Liver (tissue), 3 donors: Measurements from ENCODE around the gene SIL1.
"Not testable (repeated sequence)": the region's sequence is repeated elsewhere in the genome, so short reads cannot be mapped to it uniquely, and the experiment has no call there.

Source experiments
- CTCF ChIP-seq: fragments of 150-350 bp; IDR thresholded peaks from 2 replicates; pipeline ENCODE4 v1.5.1; 2017; ENCODE audit warnings: improper control_type of control experiment, low read depth, low read length; ENCODE audit not compliant: missing input control
- EGR1 ChIP-seq, 2 donors: IDR thresholded peaks; 2 replicates each; pipeline ENCODE4 v1.6.1; 2016 to 2018; ENCODE audit warnings: antibody characterized with exemption in 2 of 2, low read depth in 2 of 2
- HNF4G ChIP-seq: IDR thresholded peaks from 2 replicates; pipeline ENCODE4 v1.6.1; 2016; ENCODE audit warnings: antibody characterized with exemption
- JUND ChIP-seq, 2 donors: IDR thresholded peaks; 2 replicates each; pipeline ENCODE4 v1.6.1; 2016; ENCODE audit warnings: antibody characterized with exemption in 2 of 2
- MAX ChIP-seq: IDR thresholded peaks from 2 replicates; pipeline ENCODE4 v1.6.1; 2016; ENCODE audit warnings: antibody characterized with exemption
- RAD21 ChIP-seq, 2 donors: IDR thresholded peaks; 2 replicates each; pipeline ENCODE4 v1.6.1; 2016; ENCODE audit warnings: antibody characterized with exemption in 2 of 2, mild to moderate bottlenecking in 2 of 2
- REST ChIP-seq: IDR thresholded peaks from 2 replicates; pipeline ENCODE4 v1.6.1; 2016; ENCODE audit warnings: antibody characterized with exemption, mild to moderate bottlenecking
- SP1 ChIP-seq: IDR thresholded peaks from 2 replicates; pipeline ENCODE4 v1.6.1; 2018; ENCODE audit warnings: antibody characterized with exemption, mild to moderate bottlenecking
- TAF1 ChIP-seq: conservative IDR thresholded peaks from 2 replicates; pipeline ENCODE4 v1.6.1; 2016; ENCODE audit warnings: antibody characterized with exemption, mild to moderate bottlenecking
- YY1 ChIP-seq: IDR thresholded peaks from 2 replicates; pipeline ENCODE4 v1.6.1; 2016; ENCODE audit warnings: antibody characterized with exemption, mild to moderate bottlenecking
- ZBTB33 ChIP-seq: IDR thresholded peaks from 2 replicates; pipeline ENCODE4 v1.6.1; 2016; ENCODE audit warnings: antibody characterized with exemption
- TF ChIP-seq, protein P1 (sequence below): IDR thresholded peaks from 2 replicates; pipeline ENCODE4 v1.6.1; 2016; ENCODE audit warnings: antibody characterized with exemption
- donor health status: healthy.
- donor health status: healthy.

DNA sequence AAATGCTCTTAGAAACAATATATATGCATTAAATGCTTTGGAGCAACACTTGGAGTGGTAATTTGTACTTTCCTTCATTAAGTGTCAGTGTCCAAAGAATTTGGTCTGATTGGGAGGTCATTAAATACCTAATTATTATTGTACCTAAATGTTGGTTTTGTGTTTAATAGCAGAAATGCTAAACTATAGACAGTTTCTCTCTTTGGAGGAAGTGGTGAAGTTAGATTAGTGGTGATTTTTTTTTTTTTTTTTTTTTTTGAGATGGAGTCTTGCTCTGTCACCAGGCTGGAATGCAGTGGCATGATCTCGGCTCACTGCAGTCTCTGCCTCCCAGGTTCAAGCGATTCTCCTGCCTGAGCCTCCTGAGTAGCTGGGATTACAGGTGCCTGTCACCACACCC is 276.8 kb downstream of the SIL1 start:
- not testable (repeated sequence) for TF ChIP-seq CTCF; SP1; HNF4G; TAF1; MAX; ZBTB33; RAD21 (IDR thresholded peaks at IDR 0.05); YY1; REST; EGR1 (IDR thresholded peaks at IDR 0.05; ENCODE audit: low read depth in 2 of 2); JUND (IDR thresholded peaks at IDR 0.05)
- TF ChIP-seq, protein P1, sequence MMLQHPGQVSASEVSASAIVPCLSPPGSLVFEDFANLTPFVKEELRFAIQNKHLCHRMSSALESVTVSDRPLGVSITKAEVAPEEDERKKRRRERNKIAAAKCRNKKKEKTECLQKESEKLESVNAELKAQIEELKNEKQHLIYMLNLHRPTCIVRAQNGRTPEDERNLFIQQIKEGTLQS = not testable (repeated sequence)
